HG03097 (cell line): ENCODE data around the gene TNNI3K.

Experiments
- ATAC-seq: cut with Tn5 transposase; IDR thresholded peaks from one replicate; pipeline ENCODE4 v1.9.1; 2021; ENCODE audit not compliant: unreplicated experiment, low FRiP score

Gene TNNI3K

GRCh38 chr1:74375376-74375775 lies 140.2 kb downstream of the TNNI3K start:
- no peak for ATAC-seq

DNA sequence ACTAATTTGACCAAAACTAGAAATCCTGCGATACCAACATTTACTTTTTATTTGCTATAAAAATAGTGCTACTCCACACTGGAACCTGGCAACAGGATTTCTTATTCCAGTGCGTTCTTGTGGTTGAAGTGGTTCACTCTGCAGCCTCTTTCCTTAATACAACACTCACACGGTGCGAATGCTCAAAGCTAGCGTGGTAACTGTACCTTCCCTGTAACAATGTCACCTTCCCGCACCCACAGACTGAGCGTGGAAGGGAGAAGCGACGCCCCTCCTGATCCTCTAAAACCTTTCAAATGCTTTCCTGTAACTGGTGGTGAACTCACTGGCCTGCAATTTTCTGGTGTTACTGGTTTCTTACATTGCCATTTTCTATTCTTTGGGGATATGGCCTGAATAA lies 145.1 kb downstream of the TNNI3K start:
- no peak for ATAC-seq

GRCh38 chr1:74388855-74389254 lies 153.7 kb downstream of the TNNI3K start:
- ATAC-seq = no peak

DNA sequence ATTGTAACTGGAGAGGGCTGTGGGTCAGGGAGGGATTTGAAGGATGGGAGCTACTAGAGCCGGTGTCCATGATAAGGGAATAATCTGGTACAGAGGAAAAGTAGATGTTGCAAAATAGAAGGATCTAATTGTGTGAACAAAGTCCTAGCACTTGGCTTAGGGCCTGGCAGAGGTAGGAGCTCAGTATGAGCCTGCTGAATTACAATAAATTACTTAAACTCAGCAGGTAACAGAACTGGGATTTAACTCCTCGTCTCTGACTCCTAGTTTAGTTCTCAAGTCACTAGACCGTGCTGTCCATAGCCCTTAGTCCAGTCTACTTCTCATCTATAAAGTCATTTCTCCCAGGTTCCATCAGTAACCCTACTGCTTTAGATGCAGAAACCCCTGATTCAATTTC lies 157.0 kb downstream of the TNNI3K start:
- ATAC-seq = no peak

GRCh38 chr1:74392840-74393239 lies 157.7 kb downstream of the TNNI3K start:
- ATAC-seq = no peak

GRCh38 chr1:74395571-74395970 lies 160.4 kb downstream of the TNNI3K start:
- no peak for ATAC-seq

GRCh38 chr1:74396462-74396861 lies 161.3 kb downstream of the TNNI3K start:
- no peak for ATAC-seq

DNA sequence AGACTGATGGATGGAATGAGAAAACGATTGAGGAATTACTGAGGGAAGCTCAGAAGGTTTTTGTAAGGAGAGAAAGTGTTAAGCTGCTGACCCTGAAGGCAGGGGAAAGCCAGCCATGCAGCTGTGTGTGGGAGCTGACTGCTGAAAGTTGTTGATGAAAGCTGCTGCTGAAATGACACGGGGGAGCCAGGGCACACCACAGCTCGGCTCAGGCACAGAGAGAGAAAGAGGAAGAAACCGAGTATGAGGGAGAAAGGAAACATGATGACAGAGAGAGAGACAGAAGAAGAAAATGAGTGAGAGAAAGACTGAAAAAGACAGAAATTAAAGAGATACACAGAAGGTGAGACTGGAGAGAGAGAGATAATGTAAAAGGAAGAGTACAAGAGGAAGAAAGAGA lies 161.7 kb downstream of the TNNI3K start:
- ATAC-seq = no peak

- ATAC-seq = peak; percentile 82
Observed at GRCh38 chr1:74399249-74399648, 164.1 kb downstream of the TNNI3K start.

- ATAC-seq = no peak
Observed at GRCh38 chr1:74402873-74403272, 167.7 kb downstream of the TNNI3K start.

GRCh38 chr1:74403606-74404005 lies 168.4 kb downstream of the TNNI3K start:
- no peak for ATAC-seq

DNA sequence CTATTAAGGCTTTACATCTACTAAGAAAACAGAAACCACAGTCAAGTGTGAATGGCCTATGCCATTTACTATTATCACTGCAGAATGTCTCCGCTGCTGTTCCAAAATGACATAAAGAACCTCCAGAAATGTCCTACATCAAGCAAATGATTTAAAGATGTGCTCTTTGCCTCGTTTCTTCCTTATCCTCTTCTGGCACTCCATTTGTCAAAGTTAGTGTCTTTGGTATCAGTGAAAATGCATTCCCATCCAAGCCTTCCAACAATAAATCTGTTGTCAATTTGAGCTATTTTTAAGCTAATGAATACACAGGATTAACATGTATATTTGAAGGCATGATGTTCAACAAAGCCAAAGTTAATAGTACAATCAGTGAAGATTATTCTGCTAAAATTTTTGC lies 171.6 kb downstream of the TNNI3K start:
- no peak for ATAC-seq

- ATAC-seq = no peak
Observed at GRCh38 chr1:74407902-74408301, 172.7 kb downstream of the TNNI3K start.

GRCh38 chr1:74412244-74412643 lies 177.1 kb downstream of the TNNI3K start:
- no peak for ATAC-seq

DNA sequence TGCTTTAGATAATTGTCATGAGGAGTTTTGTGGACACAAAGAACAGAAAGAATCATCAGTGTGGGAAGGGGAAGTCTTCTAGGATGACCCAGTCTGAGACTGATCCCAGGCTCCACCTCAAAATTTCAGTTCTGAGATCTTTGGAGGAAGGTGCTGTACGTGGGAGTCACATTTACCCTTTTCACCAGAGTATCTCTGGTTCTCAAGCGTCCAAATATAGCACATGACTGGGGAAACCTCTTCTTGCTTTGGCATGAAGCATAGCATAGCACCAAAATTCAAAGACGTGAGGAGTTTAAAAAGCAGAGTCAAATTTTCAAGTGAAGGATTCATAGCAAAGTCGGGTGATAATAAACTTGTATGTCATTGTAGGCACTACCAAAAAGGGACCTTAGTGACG lies 180.7 kb downstream of the TNNI3K start:
- no peak for ATAC-seq

DNA sequence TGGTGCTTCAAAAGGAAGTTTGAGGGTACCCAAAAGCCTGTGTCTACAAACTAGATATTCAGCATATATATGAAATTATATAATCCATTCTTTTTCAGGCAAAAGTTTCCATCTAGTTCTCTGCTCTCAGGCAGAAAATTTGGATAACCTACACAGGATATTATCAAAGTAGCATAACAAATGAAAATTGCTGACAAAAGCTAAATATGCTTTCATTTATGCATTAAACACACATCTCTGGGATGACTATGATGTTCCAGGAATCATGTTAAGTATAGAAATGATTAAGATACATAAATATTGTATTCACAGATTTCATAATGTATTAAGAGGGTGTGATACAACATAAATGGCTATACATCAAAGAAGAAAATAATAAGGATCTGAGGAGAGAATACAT lies 184.4 kb downstream of the TNNI3K start:
- no peak for ATAC-seq

DNA sequence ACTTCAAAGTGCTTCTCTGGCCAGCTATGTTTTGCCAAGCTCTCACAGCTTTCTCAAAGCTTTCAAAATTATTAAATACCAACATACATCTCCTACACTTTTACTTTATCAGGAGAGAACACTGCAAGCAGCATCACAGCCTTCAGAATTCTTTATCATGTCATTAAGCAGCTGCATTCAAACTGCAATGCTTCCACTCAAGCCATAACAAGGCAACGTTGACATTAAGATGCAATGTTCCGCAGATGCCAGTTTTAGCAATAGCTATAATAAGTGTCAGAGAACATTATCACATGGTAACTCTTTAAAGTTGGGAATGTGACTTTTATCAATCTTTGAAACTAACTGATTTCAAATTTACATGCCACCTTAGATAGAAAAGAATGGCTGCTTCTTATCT lies 185.3 kb downstream of the TNNI3K start:
- ATAC-seq = no peak

DNA sequence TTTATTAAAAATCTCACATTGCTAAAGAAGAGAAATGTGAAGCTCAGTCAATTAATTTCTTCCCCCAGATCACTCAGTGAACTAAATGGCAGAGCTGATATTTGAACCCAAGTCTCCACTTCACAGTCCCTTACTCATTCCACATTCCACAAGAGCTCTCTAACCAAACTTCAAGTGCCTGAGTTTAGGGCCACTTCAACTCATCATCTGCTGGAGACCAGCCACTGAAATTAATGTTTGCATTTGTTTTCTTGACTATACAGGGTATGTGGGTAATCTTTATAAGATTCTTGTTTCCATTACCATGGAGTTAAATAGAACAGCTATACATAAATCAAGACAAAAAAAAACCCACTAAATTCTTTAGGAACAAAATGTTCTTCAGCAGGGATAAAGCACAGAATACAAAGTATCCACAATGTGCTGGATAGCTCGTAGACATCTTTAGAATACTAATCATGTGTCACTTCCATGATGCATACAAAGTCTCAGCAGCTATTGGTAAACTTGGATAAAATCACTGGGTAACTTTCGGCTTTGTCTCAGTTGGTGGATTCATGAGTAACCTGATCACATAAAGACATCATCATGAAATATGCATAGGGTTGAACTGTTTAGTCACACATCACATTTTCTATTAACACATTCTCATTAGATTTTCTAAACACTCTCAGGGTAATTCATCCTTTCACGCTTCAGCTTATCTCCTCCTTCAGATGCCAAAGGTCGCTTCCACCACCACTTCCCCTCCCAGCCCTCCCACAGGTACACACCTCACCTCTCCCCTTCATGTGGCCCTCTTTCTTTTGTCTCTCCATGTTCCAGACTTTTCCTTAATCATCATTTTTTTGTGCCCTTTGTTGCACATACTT lies 187.5 kb downstream of the TNNI3K start:
- ATAC-seq = no peak

DNA sequence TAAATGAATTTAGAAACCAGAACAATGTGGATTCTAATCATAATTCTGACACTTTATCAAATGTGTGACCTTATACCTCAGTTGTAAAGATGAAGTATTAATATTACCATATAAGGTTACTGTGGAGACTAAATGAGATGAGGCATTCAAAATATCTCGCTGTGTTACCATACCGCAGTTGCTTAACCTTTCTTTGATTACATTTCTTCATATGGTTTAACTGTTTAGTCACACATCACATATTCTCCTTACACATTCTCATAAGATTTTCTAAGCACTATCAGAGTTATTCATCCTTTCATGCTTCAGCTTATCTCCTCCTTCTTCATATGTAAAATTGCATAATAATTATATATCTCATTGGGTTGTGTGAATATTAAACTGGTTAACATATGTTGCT lies 188.3 kb downstream of the TNNI3K start:
- no peak for ATAC-seq

- ATAC-seq = no peak
Observed at GRCh38 chr1:74425676-74426075, 190.5 kb downstream of the TNNI3K start.

DNA sequence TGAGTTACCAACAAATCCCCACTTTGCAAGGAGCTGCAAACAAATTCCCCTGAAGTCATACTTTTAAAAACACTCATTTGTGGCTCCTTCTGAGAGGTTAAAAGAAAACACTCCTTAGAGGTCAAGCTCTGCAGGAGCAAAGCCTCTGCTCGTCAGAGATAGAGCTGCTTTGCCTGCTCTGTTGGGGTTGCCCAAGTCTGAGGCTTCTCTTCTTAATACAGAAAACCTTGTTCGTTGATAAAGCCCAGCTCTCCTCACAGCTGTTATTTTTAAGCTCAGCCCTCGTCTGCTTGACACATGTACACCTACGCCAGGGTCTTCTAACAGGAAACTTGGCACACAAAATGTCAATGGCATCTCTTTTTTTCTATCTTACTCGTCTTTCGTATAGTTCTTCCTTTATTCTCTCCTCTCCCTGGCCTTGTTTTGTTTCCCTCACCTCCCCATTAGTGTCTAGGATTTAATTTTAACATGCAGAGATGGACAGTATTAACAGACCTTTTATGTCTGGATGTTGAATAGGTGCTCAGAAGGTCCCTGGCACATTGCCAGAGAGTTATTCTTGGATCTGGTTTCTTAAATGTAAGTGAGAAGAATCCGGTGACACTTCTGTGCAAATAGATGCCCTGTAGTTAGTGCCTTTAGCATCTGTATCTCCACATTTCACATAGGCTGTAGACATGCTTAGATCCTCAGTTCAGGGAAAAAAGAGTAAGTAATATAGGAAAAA lies 191.2 kb downstream of the TNNI3K start:
- no peak for ATAC-seq

DNA sequence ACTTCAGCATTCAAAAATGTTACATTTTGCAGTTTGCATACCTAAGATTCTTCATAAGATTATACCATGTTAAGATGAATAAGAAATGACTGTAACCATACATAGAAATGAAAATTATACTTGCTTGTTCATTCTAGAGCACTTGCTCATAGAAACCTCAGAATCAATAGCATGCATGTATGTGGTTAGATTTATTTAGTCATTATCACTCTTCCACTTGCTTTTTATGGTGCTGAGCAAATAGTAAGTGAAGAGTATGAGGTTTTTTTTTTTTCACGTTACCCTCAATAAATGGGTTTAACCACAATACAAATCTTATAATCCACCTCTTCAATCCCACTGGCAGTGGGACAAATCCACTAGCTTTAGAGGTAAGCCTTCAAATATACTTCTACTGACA lies 192.5 kb downstream of the TNNI3K start:
- no peak for ATAC-seq
